GM21515 (cell line): ENCODE measurements around the gene MIB2.
"Not testable (repeated sequence)": the region's sequence is repeated elsewhere in the genome, so short reads cannot be mapped to it uniquely, and the experiment has no call there.

Experiments used
- ATAC-seq: cut with Tn5 transposase; IDR thresholded peaks from one replicate; pipeline ENCODE4 v1.9.1; 2021; ENCODE audit not compliant: unreplicated experiment

The MIB2 gene

GRCh38 chr1:1626207-1627141 lies 11.2 kb downstream of the MIB2 start:
- ATAC-seq = no peak

DNA sequence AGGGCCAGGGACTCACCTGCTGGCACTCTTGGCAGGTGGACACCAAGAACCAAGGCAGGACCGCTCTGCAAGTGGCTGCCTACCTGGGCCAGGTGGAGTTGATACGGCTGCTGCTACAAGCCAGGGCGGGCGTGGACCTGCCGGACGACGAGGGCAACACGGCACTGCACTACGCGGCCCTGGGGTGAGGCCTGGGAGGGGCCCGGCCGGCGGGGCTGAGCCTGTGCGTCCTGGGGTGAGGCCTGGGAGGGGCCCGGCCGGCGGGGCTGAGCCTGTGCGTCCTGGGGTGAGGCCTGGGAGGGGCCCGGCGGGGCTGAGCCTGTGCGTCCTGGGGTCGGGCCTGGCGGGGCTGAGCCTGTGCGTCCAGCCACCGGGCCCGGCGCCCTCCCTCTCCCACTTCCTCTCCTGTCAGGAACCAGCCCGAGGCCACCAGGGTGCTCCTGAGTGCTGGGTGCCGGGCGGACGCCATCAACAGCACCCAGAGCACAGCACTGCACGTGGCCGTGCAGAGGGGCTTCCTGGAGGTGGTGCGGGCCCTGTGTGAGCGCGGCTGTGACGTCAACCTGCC lies 12.0 kb downstream of the MIB2 start:
- no peak for ATAC-seq

GRCh38 chr1:1627829-1628753 lies 12.8 kb downstream of the MIB2 start:
- ATAC-seq = no peak

GRCh38 chr1:1628754-1629429 lies 13.6 kb downstream of the MIB2 start:
- ATAC-seq = no peak

DNA sequence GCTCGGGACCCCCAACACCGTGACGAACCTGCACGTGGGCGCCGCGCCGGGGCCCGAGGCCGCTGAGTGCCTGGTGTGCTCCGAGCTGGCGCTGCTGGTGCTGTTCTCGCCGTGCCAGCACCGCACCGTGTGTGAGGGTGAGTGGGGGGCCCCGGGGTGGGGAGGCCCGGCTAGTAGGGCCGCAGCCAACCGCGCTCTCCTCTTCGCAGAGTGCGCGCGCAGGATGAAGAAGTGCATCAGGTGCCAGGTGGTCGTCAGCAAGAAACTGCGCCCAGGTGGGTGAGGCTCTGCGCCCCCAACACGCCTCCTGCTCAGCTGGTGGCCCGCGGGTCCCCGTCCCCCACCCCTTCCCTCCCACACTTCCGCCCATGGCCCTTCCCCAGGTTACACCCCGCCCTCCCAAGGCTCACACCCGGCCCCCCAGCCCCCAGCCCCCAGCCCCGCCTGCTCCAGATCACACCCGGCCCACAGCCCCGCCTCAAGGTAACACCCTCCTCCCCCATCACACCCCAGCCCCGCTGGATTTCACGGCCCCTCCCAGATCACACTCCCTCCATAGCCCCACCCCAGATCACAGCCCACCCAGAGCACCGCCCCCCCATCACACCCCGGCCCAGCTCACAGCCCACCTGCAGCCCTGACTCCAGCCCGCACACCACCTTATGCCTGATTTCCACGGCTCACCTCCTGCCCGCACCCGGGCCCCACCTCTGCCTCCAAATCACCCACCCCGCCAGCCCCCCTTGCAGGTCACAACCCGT lies 14.3 kb downstream of the MIB2 start:
- ATAC-seq = no peak

DNA sequence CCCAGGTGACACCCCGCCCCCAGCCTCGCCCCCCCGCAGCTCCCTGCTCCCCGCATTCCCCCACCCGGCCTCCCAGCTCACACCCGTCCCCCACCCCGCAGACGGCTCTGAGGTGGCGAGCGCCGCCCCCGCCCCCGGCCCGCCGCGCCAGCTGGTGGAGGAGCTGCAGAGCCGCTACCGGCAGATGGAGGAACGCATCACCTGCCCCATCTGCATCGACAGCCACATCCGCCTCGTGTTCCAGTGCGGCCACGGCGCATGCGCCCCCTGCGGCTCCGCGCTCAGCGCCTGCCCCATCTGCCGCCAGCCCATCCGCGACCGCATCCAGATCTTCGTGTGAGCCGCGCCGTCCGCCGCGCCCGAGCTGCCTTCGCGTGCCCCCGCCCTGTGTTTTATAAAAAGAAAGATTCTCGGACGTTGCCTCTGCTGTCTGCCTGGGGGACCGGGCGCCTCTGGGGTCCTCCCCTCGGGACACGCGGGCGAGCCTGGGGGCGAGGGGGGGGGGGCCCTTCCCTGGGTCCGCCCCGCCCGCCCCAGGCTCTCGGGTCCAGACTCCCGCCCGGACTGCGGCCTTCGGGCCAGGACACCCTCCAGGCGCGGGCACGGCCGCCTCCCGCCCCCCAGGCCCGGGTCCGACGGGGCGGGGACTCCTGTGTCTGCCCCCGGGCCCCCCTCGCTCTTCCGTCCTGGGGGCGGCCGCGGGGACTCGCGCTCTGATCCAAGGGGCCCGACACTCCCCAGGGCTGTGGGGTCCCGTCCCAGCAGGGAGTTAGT lies 15.1 kb downstream of the MIB2 start:
- ATAC-seq = peak; percentile 56

GRCh38 chr1:1630965-1631781 lies 15.9 kb downstream of the MIB2 start:
- ATAC-seq = no peak

- no peak for ATAC-seq
Measured at GRCh38 chr1:1631782-1632420, 16.6 kb downstream of the MIB2 start, which contains the start of gene MMP23B. TSS of gene MMP23B (plus strand) at chr1:1632173. CDS start at chr1:1632219, 46 bp downstream.

DNA sequence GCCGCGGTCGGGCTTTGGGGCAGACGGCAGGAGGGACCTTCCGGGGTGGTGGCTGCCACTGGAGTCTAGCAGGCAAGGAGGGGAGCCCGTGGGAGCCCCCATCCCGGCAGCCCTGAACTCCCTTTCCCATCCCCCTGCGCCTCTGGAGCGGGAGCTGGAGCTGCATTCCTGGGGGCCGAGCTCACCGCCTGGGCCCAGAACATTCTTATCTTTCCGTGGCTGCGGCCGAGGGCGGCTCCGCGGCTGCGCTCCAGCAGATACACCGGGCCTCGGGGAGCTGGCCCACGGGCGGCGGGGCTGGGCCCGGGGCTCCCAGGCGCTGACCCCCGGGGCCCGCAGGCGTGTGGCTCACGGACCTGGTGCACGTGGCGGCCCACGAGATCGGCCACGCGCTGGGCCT lies 18.1 kb downstream of the MIB2 start:
- not testable (repeated sequence) for ATAC-seq

GRCh38 chr1:1634613-1635012 lies 19.3 kb downstream of the MIB2 start:
- ATAC-seq = not testable (repeated sequence)

DNA sequence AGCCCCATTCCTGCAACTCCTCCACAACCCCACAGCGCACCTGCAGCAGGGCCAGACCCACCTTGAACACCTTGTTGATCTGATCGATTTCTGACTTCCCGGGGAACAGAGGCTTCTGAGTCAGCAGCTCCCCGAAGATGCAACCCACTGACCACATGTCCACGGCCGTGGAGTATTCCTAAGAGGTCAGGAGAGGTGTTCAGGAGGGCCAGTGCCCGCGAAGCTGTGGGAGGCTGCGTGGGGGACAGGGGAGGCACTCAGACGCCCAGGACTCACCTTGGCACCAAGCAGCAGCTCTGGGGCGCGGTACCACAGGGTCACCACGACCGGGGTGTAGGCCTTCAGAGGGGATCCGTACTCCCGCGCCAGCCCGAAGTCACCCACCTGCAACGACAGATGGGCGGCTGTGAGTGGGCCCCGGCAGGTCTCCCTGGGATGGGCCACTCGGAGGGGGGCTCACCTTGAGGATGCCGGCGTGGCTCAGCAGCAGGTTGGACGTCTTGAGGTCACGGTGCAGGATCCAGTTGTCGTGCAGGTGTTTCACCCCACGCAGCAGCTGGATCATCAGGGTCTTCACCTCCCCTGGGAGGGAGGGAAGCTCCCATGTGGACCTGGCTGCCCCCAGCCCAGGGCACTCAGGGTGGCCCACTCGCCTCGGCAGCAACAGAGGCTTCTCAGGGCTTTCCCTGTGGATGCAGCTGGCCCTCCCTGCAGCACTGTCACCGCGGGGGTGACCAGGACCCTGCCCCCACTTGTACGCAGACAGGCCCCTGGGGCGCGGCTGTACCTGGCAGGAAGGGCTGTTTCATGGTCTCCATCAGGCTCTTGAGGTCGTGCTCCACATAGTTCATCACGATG lies 21.6 kb downstream of the MIB2 start:
- ATAC-seq = not testable (repeated sequence)

DNA sequence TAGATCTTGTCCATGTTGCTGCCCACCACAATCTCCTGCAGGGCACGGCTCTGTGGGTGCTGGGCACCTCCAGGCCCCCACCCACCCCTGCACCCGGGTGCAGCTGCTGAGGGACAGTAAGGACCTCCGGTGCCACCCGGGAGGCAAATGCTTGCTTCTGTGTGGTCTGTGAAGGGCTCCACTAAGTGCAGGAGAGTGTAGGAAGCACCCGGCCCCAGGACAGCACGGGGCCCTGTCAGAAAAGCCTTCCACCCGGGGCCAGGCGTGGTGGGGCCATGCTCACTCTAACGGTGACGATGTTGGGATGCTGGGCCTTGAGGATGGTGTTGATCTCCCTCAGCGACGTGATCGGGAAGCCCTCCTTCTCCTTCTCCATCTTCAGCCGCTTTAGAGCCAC lies 22.2 kb downstream of the MIB2 start:
- not testable (repeated sequence) for ATAC-seq

DNA sequence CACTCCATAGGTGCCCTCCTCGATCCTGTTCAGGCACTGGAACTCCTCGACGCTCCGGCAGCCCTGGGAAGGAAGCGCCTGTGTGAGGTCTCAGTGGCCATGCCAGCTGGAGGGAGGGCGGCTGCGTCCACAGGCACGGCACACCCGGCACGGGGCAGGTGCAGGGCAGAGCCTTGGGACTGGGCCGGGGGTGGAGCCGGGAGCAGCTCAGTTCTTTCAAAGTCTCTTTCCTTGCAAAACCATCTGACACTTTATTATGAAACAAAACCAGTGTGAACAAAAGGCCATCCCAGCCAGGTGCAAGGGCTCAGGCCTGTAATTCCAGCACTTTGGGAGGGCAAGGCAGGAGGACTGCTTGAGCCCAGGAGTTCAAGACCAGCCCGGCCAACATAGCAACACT lies 23.2 kb downstream of the MIB2 start:
- ATAC-seq = not testable (repeated sequence)

- not testable (repeated sequence) for ATAC-seq
Measured at GRCh38 chr1:1639368-1639767, 24.1 kb downstream of the MIB2 start.

GRCh38 chr1:1640081-1640480 lies 24.8 kb downstream of the MIB2 start:
- not testable (repeated sequence) for ATAC-seq

DNA sequence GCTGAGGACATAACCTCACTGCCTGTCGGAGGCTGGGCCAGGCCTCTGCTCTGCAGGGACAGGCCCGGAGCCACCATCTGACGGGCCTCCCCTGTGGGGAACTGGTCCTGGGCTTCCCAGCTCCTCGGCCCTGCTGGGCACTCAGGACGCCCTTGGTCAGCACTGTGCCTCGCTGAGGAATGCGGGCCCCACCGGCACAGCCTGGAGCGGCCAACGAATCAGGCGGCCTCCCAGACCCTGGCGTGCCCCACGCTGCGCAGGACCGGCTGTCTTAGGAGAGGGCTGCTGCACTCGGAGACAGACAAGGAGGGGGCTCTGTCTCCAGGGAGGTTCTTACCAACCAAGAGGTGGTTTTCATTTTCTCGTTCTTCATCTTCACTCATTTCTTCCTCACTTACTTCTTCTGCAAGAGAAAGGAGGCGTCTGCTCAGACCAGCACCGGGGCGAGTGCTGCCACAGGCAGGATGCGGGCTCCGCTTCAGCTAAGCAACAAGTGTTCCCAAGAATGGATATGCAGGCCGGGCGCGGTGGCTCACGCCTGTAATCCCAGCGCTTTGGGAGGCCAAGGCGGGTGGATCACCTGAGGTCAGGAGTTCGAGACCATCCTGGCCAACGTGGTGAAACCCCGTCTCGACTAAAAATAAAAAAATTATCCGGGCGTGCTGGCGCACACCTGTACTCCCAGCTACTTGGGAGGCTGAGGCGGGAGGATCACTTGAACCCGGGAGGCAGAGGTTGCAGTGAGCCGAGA lies 25.6 kb downstream of the MIB2 start:
- ATAC-seq = not testable (repeated sequence)
